ENCODE measurements around the gene SMARCB1. TPM values are rescaled to one million over a fixed set of nuclear protein-coding genes. Genes with fewer than 3 reads are reported as not detected.

Gene SMARCB1
- total RNA-seq, 4 donors from 2014 or later, result 28.8 to 55.6 (median 34.9) TPM

DNA sequence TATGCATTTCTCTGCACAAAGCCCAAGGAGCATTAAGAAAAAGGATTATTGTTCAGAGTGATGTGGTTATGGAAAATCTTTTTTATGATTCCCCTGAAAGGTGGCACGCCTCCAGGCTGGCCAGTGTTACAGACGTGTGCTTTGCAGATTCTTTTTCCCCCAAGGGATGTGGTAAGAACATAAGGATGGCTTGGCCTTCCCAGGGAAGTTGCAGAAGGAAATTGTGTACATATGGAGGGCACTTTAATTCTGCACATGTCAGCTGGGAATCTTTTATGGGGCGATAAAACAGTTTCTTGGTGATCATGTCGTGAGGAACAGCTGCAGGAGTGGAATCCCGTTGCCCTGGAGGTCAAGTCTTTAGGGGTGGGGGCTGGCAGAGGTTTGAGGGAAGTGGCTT is 9.7 kb downstream of the SMARCB1 start:
- Histone ChIP-seq H3K4me1 (peaks cover under 1 to 12% (median 5%) of the 10 kb centered on the region in 4 donors), H3K27ac (replicated peaks in 1 of 4) (no peak overlapping the region), H3K27me3 (no peaks in the 10 kb centered on the region), H3K4me3 (no peak overlapping the region), H3K36me3 (peaks cover 53 to 92% (median 89%) of the 10 kb centered on the region in 4 donors), H3K9me3 (no peaks in the 10 kb centered on the region)
- TF ChIP-seq, protein P1, sequence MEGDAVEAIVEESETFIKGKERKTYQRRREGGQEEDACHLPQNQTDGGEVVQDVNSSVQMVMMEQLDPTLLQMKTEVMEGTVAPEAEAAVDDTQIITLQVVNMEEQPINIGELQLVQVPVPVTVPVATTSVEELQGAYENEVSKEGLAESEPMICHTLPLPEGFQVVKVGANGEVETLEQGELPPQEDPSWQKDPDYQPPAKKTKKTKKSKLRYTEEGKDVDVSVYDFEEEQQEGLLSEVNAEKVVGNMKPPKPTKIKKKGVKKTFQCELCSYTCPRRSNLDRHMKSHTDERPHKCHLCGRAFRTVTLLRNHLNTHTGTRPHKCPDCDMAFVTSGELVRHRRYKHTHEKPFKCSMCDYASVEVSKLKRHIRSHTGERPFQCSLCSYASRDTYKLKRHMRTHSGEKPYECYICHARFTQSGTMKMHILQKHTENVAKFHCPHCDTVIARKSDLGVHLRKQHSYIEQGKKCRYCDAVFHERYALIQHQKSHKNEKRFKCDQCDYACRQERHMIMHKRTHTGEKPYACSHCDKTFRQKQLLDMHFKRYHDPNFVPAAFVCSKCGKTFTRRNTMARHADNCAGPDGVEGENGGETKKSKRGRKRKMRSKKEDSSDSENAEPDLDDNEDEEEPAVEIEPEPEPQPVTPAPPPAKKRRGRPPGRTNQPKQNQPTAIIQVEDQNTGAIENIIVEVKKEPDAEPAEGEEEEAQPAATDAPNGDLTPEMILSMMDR (IDR thresholded peaks at IDR 0.05), result no peak
- TF ChIP-seq POLR2AphosphoS5 (IDR thresholded peaks at IDR 0.05) (no peak), EP300 (IDR thresholded peaks at IDR 0.05) (no peak), POLR2A (IDR thresholded peaks at IDR 0.05; ENCODE audit: low read depth) (no peak)
- DNase-seq (ENCODE audit: extremely low spot score), result no peak
- intact Hi-C loops (cut with DNase I), result loop anchor here (5.0 kb wide), 1 partner anchor 36 kb away; no protein-coding TSS in a partner anchor
- 73% methylated on average over 5 of the region's 5 CpGs for WGBS

DNA sequence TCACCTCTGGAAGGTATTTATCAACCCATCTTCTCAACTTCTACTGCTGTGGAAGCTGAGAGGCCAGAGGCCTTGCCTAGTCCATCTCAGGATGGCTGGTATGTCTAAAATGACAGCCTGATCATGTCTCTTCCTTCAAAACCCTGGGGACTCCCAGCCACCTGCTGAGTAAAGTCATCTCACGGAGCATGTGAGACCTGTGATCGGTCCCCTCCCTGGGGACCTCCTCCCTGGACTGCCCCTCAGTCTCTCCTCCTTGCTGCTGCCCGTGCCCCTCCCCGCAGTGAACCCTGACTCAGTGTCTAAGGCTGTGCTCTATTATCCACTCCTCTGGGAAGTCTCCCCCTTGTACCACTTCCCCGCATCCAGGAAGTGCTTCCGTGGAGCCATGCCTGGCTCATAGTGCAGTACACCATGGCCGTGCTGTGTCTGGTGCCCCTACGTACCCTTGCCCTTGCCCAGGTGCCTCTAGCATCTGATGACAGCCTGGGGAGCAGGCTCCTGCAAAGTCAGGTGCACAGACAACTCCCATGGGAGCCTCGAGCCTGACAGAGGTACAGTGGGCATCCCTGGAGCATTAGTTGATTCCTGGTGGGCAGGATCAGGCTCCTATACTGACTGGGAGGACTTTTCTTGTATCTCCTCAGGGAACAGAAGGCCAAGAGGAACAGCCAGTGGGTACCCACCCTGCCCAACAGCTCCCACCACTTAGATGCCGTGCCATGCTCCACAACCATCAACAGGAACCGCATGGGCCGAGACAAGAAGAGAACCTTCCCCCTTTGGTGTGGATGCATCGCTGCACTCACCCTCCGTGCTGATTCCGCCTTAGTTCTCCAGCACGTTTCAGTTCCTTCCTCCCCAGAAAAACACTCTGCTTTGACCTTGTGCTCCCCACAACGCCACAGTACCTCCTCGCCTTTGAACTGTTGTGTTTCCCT is 13.8 kb downstream of the SMARCB1 start:
- H3K4me1 ChIP-seq, result no peaks in the 10 kb centered on the region
- no peak for DNase-seq (ENCODE audit: extremely low spot score)
- no peak overlapping the region for H3K4me3 ChIP-seq
- 94% methylated on average over 14 of the region's 18 CpGs for WGBS
- TF ChIP-seq, protein P1 (IDR thresholded peaks at IDR 0.05), result no peak
- no peak for TF ChIP-seq POLR2AphosphoS5 (IDR thresholded peaks at IDR 0.05)
- no peak for TF ChIP-seq POLR2A (IDR thresholded peaks at IDR 0.05; ENCODE audit: low read depth)
- no peak for TF ChIP-seq EP300 (IDR thresholded peaks at IDR 0.05)
- no peaks in the 10 kb centered on the region for H3K9me3 ChIP-seq
- intact Hi-C loops (cut with DNase I), result no loop called here
- H3K27ac ChIP-seq (replicated peaks in 1 of 4), result no peak overlapping the region
- H3K27me3 ChIP-seq, result no peaks in the 10 kb centered on the region
- peaks cover 67 to 93% (median 91%) of the 10 kb centered on the region in 4 donors for H3K36me3 ChIP-seq

DNA sequence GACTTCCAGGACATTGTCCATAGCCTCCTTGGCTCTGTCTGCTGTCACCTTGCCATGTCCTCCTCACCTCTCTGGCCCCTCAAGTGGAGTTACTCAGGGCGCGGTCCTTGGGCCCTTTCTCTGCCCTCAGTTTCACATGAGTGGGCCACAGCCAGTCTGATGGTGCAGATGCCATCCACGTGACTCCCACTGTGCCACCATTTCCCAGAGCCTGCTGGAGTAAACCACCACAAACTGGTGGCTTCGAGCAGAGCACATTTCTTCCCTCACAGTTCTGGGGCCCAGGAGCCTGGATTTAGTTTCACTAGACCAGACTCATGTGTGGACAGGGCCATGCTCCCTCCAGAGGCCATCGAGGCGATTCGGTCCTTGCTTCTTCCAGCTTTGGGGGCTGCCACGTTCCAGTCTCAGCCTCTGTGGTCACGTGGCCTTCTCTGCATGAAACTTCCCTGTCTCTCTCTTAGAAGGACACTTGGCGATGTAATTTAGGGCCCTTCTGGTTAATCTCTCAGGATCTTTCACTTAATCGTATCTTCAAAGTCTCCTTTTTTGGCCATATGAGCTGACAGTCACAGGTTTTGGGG is 14.6 kb downstream of the SMARCB1 start:
- no peaks in the 10 kb centered on the region for H3K4me1 ChIP-seq
- H3K36me3 ChIP-seq, result peaks cover 66 to 93% (median 91%) of the 10 kb centered on the region in 4 donors
- TF ChIP-seq EP300 (IDR thresholded peaks at IDR 0.05) (no peak), POLR2AphosphoS5 (IDR thresholded peaks at IDR 0.05) (no peak), POLR2A (IDR thresholded peaks at IDR 0.05; ENCODE audit: low read depth) (no peak)
- TF ChIP-seq, protein P1 (IDR thresholded peaks at IDR 0.05), result no peak
- H3K27me3 ChIP-seq, result no peaks in the 10 kb centered on the region
- WGBS, result 87% methylated on average over 11 of the region's 11 CpGs
- no peaks in the 10 kb centered on the region for H3K9me3 ChIP-seq
- no peak overlapping the region for H3K27ac ChIP-seq (replicated peaks in 1 of 4)
- intact Hi-C loops (cut with DNase I), result no loop called here
- H3K4me3 ChIP-seq, result no peak overlapping the region
- DNase-seq (ENCODE audit: extremely low spot score), result no peak

DNA sequence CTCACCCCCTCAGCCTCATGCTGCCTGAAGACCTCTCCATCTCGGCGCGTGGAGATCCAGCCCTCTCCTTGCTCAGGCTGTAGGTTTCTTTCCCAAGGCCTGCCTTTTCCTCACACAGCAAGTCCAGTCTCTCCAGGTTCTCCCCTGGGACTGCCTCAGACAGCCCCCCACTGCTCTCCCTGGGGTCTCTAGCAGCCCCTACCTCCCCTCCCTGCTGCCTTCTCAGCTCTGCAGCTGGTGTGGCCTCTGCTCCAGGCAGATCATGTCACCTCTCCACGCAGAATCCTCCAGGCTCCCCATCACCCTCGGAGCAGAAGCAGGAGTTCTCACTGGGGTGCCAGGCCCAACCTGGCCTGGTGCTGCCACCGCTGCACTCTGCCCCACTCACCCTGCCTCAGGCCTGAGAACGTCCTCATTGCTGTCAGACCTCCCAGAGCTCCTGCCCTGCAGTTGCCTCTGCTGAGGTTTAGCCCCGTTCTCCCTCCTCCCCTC is 15.2 kb downstream of the SMARCB1 start:
- TF ChIP-seq, protein P1 (IDR thresholded peaks at IDR 0.05), result no peak
- no peak for TF ChIP-seq POLR2A (IDR thresholded peaks at IDR 0.05; ENCODE audit: low read depth)
- TF ChIP-seq EP300 (IDR thresholded peaks at IDR 0.05), result no peak
- TF ChIP-seq POLR2AphosphoS5 (IDR thresholded peaks at IDR 0.05), result no peak
- no peaks in the 10 kb centered on the region for H3K9me3 ChIP-seq
- no peaks in the 10 kb centered on the region for H3K4me1 ChIP-seq
- H3K27ac ChIP-seq (replicated peaks in 1 of 4), result no peak overlapping the region
- no peak for DNase-seq (ENCODE audit: extremely low spot score)
- H3K4me3 ChIP-seq, result no peak overlapping the region
- intact Hi-C loops (cut with DNase I), result no loop called here
- no peaks in the 10 kb centered on the region for H3K27me3 ChIP-seq
- H3K36me3 ChIP-seq, result peaks cover 61 to 95% (median 92%) of the 10 kb centered on the region in 4 donors
- WGBS, result 91% methylated on average over 8 of the region's 8 CpGs
